BLaER1 treated with 17β-estradiol and CSF1 and Interleukin-3, amounts not matched to agents 10 nM and 100 nM (cell line): ENCODE measurements around the gene BCAT1.
"Not testable (repeated sequence)": the region's sequence is repeated elsewhere in the genome, so short reads cannot be mapped to it uniquely, and the experiment has no call there.

ENCODE experiments used
- H3K27ac ChIP-seq, 11 experiments: shearing (Covaris generic); formaldehyde crosslinking; 2 replicates each; pipeline ENCODE4 v1.8.1; 2022
- H3K27me3 ChIP-seq, 11 experiments: shearing (Covaris generic); formaldehyde crosslinking; 2 replicates each; pipeline ENCODE4 v1.8.1; 2022
- H3K36me3 ChIP-seq, 11 experiments: shearing (Covaris generic); formaldehyde crosslinking; 2 replicates each; pipeline ENCODE4 v1.8.1; 2022
- H3K4me1 ChIP-seq, 10 experiments: shearing (Covaris generic); formaldehyde crosslinking; 2 replicates each; pipeline ENCODE4 v1.8.1; 2022
- H3K4me2 ChIP-seq, 11 experiments: shearing (Covaris generic); formaldehyde crosslinking; 2 replicates each; pipeline ENCODE4 v1.8.1; 2022
- H3K4me3 ChIP-seq, 10 experiments: shearing (Covaris generic); formaldehyde crosslinking; 2 replicates each; pipeline ENCODE4 v1.8.1; 2022
- H3K9ac ChIP-seq, 11 experiments: shearing (Covaris generic); formaldehyde crosslinking; 2 replicates each; pipeline ENCODE4 v1.8.1; 2022
- H3K9me3 ChIP-seq, 11 experiments: shearing (Covaris generic); formaldehyde crosslinking; replicated peaks in 1 of 11; 2 replicates each; pipeline ENCODE4 v1.8.1; 2022
- H4K20me1 ChIP-seq, 11 experiments: shearing (Covaris generic); formaldehyde crosslinking; 2 replicates each; pipeline ENCODE4 v1.8.1; 2022
- Cebpa-rat ChIP-seq, 11 experiments: shearing (Covaris generic); IDR thresholded peaks; 2 replicates each; pipeline ENCODE4 v1.8.1; 2022

BCAT1 gene

DNA sequence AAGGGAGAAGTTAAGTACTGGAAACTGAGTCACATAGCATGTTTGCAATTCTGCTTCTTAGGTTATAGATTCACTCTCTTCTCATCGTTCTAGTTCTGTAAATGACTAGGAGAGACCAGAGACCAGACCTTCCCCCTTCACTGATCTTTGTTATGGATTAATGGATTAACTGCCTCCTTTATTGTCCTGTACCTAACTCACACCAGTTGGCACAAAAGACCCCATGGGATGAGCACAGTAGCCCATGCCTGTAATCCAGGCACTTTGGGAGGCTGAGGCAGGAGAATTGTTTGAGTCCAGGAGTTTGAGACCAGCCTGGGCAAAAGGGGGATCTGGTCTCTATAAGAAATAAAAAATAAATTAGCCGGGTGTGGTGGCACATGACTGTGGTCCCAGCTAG lies 20.8 kb downstream of the BCAT1 start:
- no peak overlapping the region for H3K9ac ChIP-seq
- H3K4me2 ChIP-seq = peak overlapping the region in 3 of 11 experiments; percentile 7 to 37 (median 7); a peak in 1 of 22 replicates
- peak overlapping the region in 1 of 11 experiments; percentile 24; a peak in 1 of 22 replicates for H3K27ac ChIP-seq
- H3K4me3 ChIP-seq = no peak overlapping the region
- peaks cover 27 to 68% (median 40%) of the 10 kb centered on the region in 10 experiments for H3K4me1 ChIP-seq
- peaks cover 0 to 66% (median 16%) of the 10 kb centered on the region in 11 experiments; a peak in 14 of 22 replicates for H4K20me1 ChIP-seq
- TF ChIP-seq Cebpa-rat (IDR thresholded peaks at IDR 0.05) = no peak
- peaks cover 0 to 49% (median 37%) of the 10 kb centered on the region in 11 experiments; a peak in 16 of 22 replicates for H3K9me3 ChIP-seq
- no peaks in the 10 kb centered on the region for H3K27me3 ChIP-seq
- H3K36me3 ChIP-seq = peaks cover 4 to 77% (median 54%) of the 10 kb centered on the region in 11 experiments; a peak in 19 of 22 replicates

DNA sequence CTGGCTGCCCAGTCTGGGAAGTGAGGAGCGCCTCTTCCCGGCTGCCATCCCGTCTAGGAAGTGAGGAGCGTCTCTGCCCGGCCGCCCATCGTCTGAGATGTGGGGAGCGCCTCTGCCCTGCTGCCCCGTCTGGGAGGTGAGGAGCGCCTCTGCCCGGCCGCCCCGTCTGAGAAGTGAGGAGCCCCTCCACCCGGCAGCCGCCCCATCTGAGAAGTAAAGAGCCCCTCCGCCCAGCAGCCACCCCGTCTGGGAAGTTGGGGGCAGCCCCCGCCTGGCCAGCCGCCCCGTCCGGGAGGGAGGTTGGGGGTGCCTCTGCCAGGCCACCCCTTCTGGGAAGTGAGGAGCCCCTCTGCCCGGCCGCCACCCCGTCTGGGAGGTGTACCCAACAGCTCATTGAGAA lies 22.8 kb downstream of the BCAT1 start:
- H3K4me3 ChIP-seq, H3K9ac ChIP-seq, H3K27me3 ChIP-seq, H3K4me2 ChIP-seq, H3K27ac ChIP-seq: not testable (repeated sequence)
- peaks cover 4 to 93% (median 67%) of the 10 kb centered on the region in 11 experiments; a peak in 19 of 22 replicates for H3K36me3 ChIP-seq
- H3K9me3 ChIP-seq = peaks cover 0 to 49% (median 37%) of the 10 kb centered on the region in 11 experiments; a peak in 16 of 22 replicates
- H3K4me1 ChIP-seq = peaks cover 23 to 72% (median 44%) of the 10 kb centered on the region in 10 experiments; a peak in 19 of 20 replicates
- H4K20me1 ChIP-seq = peaks cover 0 to 65% (median 22%) of the 10 kb centered on the region in 11 experiments; a peak in 10 of 22 replicates

DNA sequence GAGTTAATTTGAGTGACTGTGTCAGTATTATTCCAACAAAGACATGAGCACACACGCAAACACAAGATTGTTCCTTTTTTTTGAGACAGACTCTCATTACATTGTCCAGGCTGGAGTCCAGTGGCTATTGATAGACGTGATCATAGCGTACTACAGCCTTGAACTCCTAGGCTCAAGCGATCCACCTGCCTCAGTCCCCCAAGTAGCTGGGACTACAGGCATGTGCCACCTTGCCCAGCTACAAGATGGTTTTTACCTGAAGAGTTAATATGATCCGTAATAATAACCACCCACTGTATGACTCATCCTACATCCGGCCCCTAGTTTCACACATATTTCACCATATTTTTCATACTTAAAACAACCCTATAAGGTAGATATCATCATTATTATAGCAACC lies 26.8 kb downstream of the BCAT1 start:
- Histone ChIP-seq H3K27me3 (no peaks in the 10 kb centered on the region), H4K20me1 (peaks cover 0 to 83% (median 30%) of the 10 kb centered on the region in 11 experiments; a peak in 10 of 22 replicates), H3K9ac (no peak overlapping the region), H3K4me2 (peak overlapping the region; percentile 2 to 72 (median 44); a peak in 18 of 22 replicates), H3K36me3 (peaks cover 4 to 92% (median 71%) of the 10 kb centered on the region in 11 experiments; a peak in 20 of 22 replicates), H3K4me1 (peaks cover 16 to 47% (median 31%) of the 10 kb centered on the region in 10 experiments; a peak in 19 of 20 replicates), H3K4me3 (no peak overlapping the region), H3K9me3 (peaks cover 0 to 35% (median 19%) of the 10 kb centered on the region in 11 experiments; a peak in 16 of 22 replicates), H3K27ac (peak overlapping the region in 4 of 11 experiments; percentile 13 to 38 (median 29); a peak in 6 of 22 replicates)
- TF ChIP-seq Cebpa-rat (IDR thresholded peaks at IDR 0.05) = no peak

DNA sequence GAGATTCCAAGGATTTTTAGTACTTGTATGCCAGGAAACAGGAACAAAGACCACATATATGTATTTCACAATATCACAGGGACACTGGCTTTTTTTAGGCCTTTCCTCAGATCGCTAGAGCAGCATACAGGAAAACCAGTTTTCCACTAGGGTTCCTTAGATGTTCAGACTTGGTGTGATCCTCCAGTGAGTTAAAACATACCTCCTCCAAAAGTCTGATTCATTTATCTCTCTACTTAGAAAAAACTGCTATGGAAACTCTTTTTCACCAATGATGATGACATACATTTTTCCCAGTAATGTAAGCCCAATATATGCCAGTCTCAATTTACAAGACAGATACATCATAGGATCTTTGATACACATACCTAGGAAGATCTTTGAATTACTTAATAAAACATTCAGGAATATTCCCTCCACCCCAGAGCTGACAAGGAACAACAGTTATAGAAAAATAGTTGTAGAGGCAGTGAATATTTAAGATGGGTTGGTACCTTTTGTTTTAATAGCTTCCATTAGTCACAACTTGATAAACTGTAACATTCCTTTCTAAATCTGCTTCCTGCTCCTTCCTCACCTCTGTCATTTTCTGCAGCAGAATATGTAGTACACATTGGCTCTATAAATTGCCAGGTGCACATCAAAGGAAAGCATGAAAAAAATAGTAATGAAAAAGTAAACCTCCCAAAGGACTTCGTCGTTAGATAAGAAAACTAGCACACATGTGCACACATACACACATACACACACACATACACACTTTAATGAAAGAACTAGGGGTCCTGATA lies 27.5 kb downstream of the BCAT1 start:
- Histone ChIP-seq H3K9me3 (peaks cover 0 to 31% (median 15%) of the 10 kb centered on the region in 11 experiments; a peak in 12 of 22 replicates), H4K20me1 (peaks cover 0 to 88% (median 30%) of the 10 kb centered on the region in 11 experiments; a peak in 10 of 22 replicates), H3K27ac (peak overlapping the region in 8 of 11 experiments; percentile 7 to 38 (median 12); a peak in 9 of 22 replicates), H3K9ac (no peak overlapping the region), H3K4me2 (peak overlapping the region; percentile 4 to 72 (median 44); a peak in 18 of 22 replicates), H3K4me3 (no peak overlapping the region), H3K27me3 (no peaks in the 10 kb centered on the region), H3K36me3 (peaks cover 4 to 93% (median 73%) of the 10 kb centered on the region in 11 experiments; a peak in 21 of 22 replicates), H3K4me1 (peaks cover 16 to 47% (median 31%) of the 10 kb centered on the region in 10 experiments; a peak in 19 of 20 replicates)
- peak in 4 of 11 experiments; percentile 14 to 32 (median 27); a peak in 1 of 22 replicates for TF ChIP-seq Cebpa-rat (IDR thresholded peaks at IDR 0.05)

DNA sequence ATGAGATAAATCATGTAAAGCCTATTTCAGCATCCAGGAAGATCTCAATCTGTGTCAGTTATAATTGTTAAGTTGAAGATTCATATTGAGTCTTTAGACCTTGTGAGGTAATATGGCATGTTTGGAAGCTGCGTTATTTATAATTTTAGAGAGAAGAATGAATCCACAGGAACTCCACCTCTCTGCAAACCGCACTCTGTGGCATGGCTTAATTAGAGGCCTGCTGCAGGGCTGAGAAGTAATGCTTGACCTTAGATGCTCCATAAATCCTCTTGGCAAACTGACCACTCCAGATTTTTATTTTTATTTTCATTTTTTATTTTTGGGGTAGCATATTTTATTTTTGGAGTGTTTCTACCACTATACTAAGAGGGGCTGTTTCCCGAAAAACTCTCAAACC lies 28.8 kb downstream of the BCAT1 start:
- H4K20me1 ChIP-seq = peaks cover 0 to 96% (median 30%) of the 10 kb centered on the region in 11 experiments; a peak in 10 of 22 replicates
- peak overlapping the region in 1 of 11 experiments; percentile 15; a peak in 1 of 22 replicates for H3K4me2 ChIP-seq

DNA sequence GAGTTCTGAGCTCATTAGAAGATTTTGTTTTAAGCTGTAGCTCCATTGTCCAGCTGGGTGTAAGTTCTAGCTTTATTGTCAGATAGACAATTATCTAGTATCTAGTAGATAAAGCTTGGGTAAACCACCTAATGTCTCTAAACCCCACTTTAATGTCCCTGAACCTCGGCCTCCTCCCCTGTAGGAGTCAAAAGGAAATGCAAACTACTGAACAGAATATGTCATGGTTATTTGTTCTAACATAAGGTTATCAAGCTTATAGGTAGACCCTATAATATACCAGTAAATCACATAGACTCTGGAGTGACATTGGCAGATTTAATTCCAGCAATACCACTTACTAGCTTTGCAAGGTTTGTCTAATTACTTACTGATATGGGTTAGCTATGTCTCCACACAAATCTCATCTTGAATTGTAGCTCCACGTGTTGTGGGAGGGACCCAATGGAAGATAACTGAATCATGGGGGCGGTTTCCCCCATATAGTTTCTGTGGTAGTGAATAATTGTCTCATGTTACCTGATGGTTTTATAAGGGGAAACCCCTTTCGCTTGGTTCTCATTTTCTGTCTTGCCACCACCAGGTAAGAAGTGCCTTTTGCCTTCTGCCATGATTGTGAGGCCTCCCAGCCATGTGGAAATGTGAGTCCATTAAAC lies 29.4 kb downstream of the BCAT1 start:
- H3K27ac ChIP-seq = no peak overlapping the region
- no peak overlapping the region for H3K4me3 ChIP-seq
- H3K9ac ChIP-seq = no peak overlapping the region
- H3K9me3 ChIP-seq = peaks cover 0 to 16% (median 0%) of the 10 kb centered on the region in 11 experiments; a peak in 5 of 22 replicates
- H3K4me2 ChIP-seq = no peak overlapping the region
- no peaks in the 10 kb centered on the region for H3K27me3 ChIP-seq
- H4K20me1 ChIP-seq = peaks cover 0 to 93% (median 30%) of the 10 kb centered on the region in 11 experiments; a peak in 10 of 22 replicates
- peaks cover 0 to 95% (median 79%) of the 10 kb centered on the region in 11 experiments; a peak in 20 of 22 replicates for H3K36me3 ChIP-seq
- no peak for TF ChIP-seq Cebpa-rat (IDR thresholded peaks at IDR 0.05)
- H3K4me1 ChIP-seq = peaks cover 16 to 49% (median 31%) of the 10 kb centered on the region in 10 experiments; a peak in 19 of 20 replicates

More for the DNA sequence above, 28.8 kb downstream of the BCAT1 start:
- Histone ChIP-seq H3K9me3 (peaks cover 0 to 20% (median 4%) of the 10 kb centered on the region in 11 experiments; a peak in 10 of 22 replicates), H3K27ac (no peak overlapping the region), H3K9ac (no peak overlapping the region), H3K27me3 (no peaks in the 10 kb centered on the region), H3K4me3 (no peak overlapping the region), H3K36me3 (peaks cover 4 to 98% (median 81%) of the 10 kb centered on the region in 11 experiments; a peak in 21 of 22 replicates), H3K4me1 (peaks cover 16 to 47% (median 31%) of the 10 kb centered on the region in 10 experiments; a peak in 19 of 20 replicates)
- TF ChIP-seq Cebpa-rat (IDR thresholded peaks at IDR 0.05) = no peak

DNA sequence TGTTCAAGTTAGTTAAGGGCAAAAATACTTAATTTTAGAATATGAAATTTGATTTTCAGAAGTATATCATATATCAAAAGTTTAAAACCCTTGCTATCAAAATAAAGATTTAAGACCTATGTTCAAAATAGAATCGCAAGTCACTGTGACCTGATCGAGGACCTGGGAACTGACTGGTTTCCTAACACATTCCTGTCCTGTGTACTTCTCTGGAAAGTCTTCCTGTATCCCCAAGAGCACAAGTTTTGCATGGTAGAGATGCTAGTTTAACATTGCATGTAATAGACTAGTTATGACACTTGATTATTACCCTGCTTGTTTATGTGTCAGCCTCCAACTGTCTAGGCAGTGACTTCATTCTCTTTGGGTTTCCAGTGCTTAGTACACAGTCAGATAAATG lies 30.3 kb downstream of the BCAT1 start:
- Histone ChIP-seq H3K9ac (no peak overlapping the region), H3K4me2 (no peak overlapping the region), H3K9me3 (peaks cover 0 to 16% (median 0%) of the 10 kb centered on the region in 11 experiments; a peak in 4 of 22 replicates), H3K27me3 (no peaks in the 10 kb centered on the region), H3K36me3 (peaks cover 0 to 95% (median 85%) of the 10 kb centered on the region in 11 experiments; a peak in 20 of 22 replicates), H3K27ac (no peak overlapping the region), H3K4me3 (no peak overlapping the region), H3K4me1 (peaks cover 23 to 49% (median 35%) of the 10 kb centered on the region in 10 experiments; a peak in 19 of 20 replicates), H4K20me1 (peaks cover 0 to 93% (median 35%) of the 10 kb centered on the region in 11 experiments; a peak in 10 of 22 replicates)
- no peak for TF ChIP-seq Cebpa-rat (IDR thresholded peaks at IDR 0.05)

DNA sequence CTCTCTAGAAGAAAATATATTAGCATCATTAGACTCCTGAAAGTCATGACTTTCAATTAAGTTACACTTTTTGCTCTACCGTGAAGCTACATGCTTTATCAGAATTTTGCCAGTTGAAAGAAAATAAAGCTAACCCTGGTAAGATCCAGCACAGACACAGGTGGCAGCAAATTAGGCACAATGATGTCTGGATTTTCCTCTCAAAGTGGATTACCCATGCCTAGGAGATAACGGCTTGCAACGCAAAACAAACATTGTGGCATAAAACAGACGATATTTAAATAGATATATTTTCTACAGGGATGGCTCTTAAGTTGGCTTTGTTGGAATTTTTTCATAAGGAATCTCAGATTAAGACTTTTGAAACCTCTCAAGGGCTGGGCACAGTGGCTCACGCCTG lies 33.4 kb downstream of the BCAT1 start:
- Histone ChIP-seq H3K9ac (no peak overlapping the region), H4K20me1 (peaks cover 0 to 94% (median 22%) of the 10 kb centered on the region in 11 experiments; a peak in 9 of 22 replicates), H3K27me3 (no peaks in the 10 kb centered on the region), H3K4me1 (peaks cover 3 to 41% (median 22%) of the 10 kb centered on the region in 10 experiments; a peak in 19 of 20 replicates), H3K4me2 (no peak overlapping the region), H3K36me3 (peaks cover 4 to 97% (median 70%) of the 10 kb centered on the region in 11 experiments; a peak in 21 of 22 replicates), H3K27ac (no peak overlapping the region), H3K9me3 (peaks cover 0 to 12% (median 0%) of the 10 kb centered on the region in 11 experiments; a peak in 4 of 22 replicates), H3K4me3 (no peak overlapping the region)
- no peak for TF ChIP-seq Cebpa-rat (IDR thresholded peaks at IDR 0.05)
